ENCODE measurements around the gene AMZ1. TPM values are rescaled to one million over a fixed set of nuclear protein-coding genes. Genes with fewer than 3 reads are reported as not detected.

Gene AMZ1
- total RNA-seq, 1 donor from 2014 or later = not detected

DNA sequence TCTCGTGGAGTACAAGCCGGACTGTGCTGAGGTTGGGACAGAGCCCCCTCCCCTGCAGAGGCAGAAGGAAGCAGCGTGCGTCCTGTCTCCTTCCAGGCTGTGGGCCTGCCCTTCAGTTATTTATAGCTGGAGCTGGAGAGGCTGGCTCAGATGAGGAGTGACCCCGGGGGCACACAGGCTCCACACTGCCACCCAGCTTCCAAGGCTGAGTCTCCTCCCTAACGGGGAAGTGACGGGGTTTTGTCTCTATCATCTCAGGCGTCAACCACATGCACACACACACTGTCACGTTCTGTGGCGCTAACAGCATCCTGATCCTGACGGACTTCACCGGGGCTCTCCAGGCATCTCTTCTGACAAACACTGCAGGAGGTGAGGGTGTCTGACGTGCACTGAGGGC lies 25.4 kb downstream of the AMZ1 start:
- Histone ChIP-seq H3K36me3 (peaks cover 0 to 4% of the 10 kb centered on the region in 2 donors), H3K9me3 (no peaks in the 10 kb centered on the region), H3K4me1 (peaks cover 0 to 7% of the 10 kb centered on the region in 2 donors), H3K27me3 (no peaks in the 10 kb centered on the region), H3K4me3 (no peak overlapping the region), H3K27ac (no peak overlapping the region)
- no peak for DNase-seq (ENCODE audit: low spot score in 2 of 2)
- TF ChIP-seq, protein P1, sequence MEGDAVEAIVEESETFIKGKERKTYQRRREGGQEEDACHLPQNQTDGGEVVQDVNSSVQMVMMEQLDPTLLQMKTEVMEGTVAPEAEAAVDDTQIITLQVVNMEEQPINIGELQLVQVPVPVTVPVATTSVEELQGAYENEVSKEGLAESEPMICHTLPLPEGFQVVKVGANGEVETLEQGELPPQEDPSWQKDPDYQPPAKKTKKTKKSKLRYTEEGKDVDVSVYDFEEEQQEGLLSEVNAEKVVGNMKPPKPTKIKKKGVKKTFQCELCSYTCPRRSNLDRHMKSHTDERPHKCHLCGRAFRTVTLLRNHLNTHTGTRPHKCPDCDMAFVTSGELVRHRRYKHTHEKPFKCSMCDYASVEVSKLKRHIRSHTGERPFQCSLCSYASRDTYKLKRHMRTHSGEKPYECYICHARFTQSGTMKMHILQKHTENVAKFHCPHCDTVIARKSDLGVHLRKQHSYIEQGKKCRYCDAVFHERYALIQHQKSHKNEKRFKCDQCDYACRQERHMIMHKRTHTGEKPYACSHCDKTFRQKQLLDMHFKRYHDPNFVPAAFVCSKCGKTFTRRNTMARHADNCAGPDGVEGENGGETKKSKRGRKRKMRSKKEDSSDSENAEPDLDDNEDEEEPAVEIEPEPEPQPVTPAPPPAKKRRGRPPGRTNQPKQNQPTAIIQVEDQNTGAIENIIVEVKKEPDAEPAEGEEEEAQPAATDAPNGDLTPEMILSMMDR (IDR thresholded peaks at IDR 0.05) = no peak
- intact Hi-C loops (cut with DNase I) = no loop called here

DNA sequence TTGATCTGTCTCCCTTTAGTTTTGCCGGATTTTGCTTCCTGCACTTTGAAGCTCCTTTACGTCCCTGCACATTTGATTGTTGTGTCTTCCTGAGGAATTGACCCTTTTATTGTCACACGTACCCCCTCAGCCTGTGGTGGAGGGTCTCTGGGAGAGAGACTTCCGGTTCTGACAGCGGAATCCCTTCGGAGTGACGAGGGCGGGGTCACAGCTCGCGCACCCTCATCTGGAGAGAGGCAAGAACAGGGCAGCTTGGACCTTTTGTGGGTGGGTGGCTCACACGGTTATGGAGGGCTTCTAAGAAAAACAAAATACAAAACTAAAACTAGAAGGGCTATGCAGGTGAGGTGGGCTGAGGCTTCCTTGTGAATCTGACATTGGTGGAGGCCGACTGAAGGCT lies 26.0 kb downstream of the AMZ1 start:
- Histone ChIP-seq H3K27me3 (no peaks in the 10 kb centered on the region), H3K4me1 (peaks cover 0 to 7% of the 10 kb centered on the region in 2 donors), H3K4me3 (no peak overlapping the region), H3K9me3 (no peaks in the 10 kb centered on the region), H3K27ac (no peak overlapping the region), H3K36me3 (peaks cover 0 to 4% of the 10 kb centered on the region in 2 donors)
- DNase-seq (ENCODE audit: low spot score in 2 of 2) = no peak
- TF ChIP-seq, protein P1 (IDR thresholded peaks at IDR 0.05) = no peak
- intact Hi-C loops (cut with DNase I) = no loop called here

DNA sequence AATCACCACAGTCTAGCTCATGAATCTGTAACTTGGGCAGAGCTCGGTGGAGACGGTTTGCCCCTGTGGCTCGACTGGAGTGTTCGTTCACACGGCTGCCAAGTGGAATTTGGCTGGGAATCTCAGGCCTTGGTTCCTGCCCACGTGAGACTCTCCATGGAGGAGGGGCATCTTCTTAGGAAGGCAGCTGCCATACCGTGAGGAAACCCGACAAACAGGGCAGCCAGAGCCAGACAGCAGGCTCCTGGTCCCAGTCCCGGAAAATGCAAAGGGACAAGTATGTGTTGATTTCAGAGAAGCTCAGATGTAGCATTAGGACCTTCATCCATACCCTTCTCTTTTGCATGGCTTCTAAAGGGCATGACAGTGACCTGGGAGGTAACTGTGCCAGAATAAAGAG lies 26.6 kb downstream of the AMZ1 start:
- intact Hi-C loops (cut with DNase I) = no loop called here
- Histone ChIP-seq H3K9me3 (no peaks in the 10 kb centered on the region), H3K27ac (no peak overlapping the region), H3K4me3 (no peak overlapping the region), H3K27me3 (no peaks in the 10 kb centered on the region), H3K4me1 (peaks cover 0 to 7% of the 10 kb centered on the region in 2 donors), H3K36me3 (peaks cover 0 to 4% of the 10 kb centered on the region in 2 donors)
- DNase-seq (ENCODE audit: low spot score in 2 of 2) = no peak
- TF ChIP-seq, protein P1 (IDR thresholded peaks at IDR 0.05) = no peak

DNA sequence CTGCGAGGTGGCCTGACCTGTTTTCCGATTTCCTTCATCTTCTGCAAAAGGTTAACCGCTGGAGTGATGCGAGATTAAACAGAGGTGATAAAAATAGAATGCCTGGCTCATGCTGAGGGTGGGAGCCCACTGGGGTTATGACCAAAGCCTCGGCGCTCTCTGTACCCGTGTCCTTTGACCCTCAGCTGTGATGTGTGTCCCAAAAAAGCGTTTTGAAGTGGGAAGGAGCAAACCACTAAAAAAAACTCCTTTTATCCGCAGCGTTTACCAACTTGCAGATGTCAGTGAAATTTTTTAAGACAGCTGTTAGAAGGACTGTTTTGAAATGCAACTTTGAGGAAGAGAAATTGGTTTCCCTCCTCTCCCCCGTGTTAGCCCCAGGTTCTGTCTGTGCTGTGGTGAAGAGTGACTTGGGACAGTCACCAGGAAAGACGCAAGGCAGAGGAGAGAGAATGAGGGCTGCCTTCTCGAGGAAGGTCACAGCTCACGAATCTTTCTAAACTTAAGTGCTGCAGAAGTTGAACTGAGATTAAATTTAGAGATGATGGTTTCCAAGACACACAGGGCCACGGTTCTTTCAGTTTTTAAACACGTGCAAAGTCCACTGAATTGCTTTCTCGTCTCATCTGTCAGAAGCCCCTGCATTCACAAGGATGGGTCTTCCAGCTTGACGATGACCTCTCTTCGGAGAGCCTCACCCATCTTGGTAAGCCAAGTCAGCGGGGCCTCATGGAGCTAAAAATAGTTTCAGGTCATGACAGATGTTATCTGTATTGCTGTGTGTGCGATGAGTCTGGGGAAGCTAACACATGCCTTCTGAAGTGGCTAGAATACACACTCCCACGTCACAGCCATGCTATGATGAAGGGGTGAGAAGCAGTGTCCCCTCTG lies 27.6 kb downstream of the AMZ1 start:
- peaks cover 0 to 7% of the 10 kb centered on the region in 2 donors for H3K4me1 ChIP-seq
- no peak overlapping the region for H3K4me3 ChIP-seq
- H3K27me3 ChIP-seq = no peaks in the 10 kb centered on the region
- TF ChIP-seq, protein P1 (IDR thresholded peaks at IDR 0.05) = no peak
- no peak overlapping the region for H3K27ac ChIP-seq
- intact Hi-C loops (cut with DNase I) = no loop called here
- no peak for DNase-seq (ENCODE audit: low spot score in 2 of 2)
- H3K9me3 ChIP-seq = no peaks in the 10 kb centered on the region
- peaks cover 0 to 13% of the 10 kb centered on the region in 2 donors for H3K36me3 ChIP-seq

DNA sequence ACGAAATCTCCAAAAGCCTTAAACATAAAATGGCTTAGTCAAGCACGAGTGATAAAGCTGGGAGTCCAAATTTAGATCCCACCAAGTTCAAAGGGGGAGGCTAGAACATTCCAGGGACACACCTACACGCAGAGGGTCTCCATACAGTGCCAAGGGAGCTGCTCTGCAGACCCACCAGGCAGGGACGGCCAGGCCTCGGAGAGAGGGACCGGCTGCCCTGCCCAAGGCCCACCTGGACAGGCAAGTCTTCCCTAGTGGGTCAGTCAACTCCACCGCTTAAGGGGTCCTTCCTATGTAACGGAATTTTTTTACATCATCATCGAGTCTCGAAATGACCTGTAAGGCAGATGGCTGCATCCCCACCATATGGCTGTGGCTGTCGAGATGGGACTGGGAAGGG lies 28.5 kb downstream of the AMZ1 start:
- H3K4me3 ChIP-seq = no peak overlapping the region
- intact Hi-C loops (cut with DNase I) = no loop called here
- H3K4me1 ChIP-seq = peaks cover 0 to 7% of the 10 kb centered on the region in 2 donors
- no peak overlapping the region for H3K27ac ChIP-seq
- no peaks in the 10 kb centered on the region for H3K9me3 ChIP-seq
- H3K27me3 ChIP-seq = no peaks in the 10 kb centered on the region
- no peak for DNase-seq (ENCODE audit: low spot score in 2 of 2)
- H3K36me3 ChIP-seq = peaks cover 0 to 18% of the 10 kb centered on the region in 2 donors
- TF ChIP-seq, protein P1 (IDR thresholded peaks at IDR 0.05) = no peak
